Testis (tissue), 3 donors: ENCODE measurements around the gene SAE1. TPM values are rescaled to one million over a fixed set of nuclear protein-coding genes. Genes with fewer than 3 reads are reported as not detected.

Experiments used
- DNase-seq: peaks from one replicate; pipeline ENCODE4 v3.0.0-alpha.2; 2019
- H3K27ac ChIP-seq, 2 donors: fragments of 200-600 bp; sonication (generic); one replicate each; pipeline ENCODE4 v1.5.1; 2019
- H3K27me3 ChIP-seq: fragments of 200-600 bp; sonication (generic); one replicate; pipeline ENCODE4 v1.5.1; 2019
- H3K36me3 ChIP-seq: fragments of 200-600 bp; sonication (generic); one replicate; pipeline ENCODE4 v1.5.1; 2017; ENCODE audit warnings: low read depth; ENCODE audit errors: missing control alignments
- H3K4me1 ChIP-seq: fragments of 200-600 bp; sonication (generic); one replicate; pipeline ENCODE4 v1.5.1; 2019
- H3K4me3 ChIP-seq, 2 donors: fragments of 200-600 bp; sonication (generic); one replicate each; pipeline ENCODE4 v1.5.1; 2017 to 2019
- H3K9me3 ChIP-seq: fragments of 200-600 bp; sonication (generic); one replicate; pipeline ENCODE4 v1.5.1; 2017
- CTCF ChIP-seq, 3 experiments: fragments of 450-650 bp in 2 of 3; fragments of 200-600 bp in 1 of 3; sonication (generic) in 1 of 3; IDR thresholded peaks; one replicate each; pipeline ENCODE4 v1.5.1; 2016 to 2019; ENCODE audit warnings: antibody characterized with exemption in 3 of 3, mild to moderate bottlenecking in 2 of 3, moderate library complexity in 1 of 3
- POLR2A ChIP-seq: fragments of 450-650 bp; IDR thresholded peaks from one replicate; pipeline ENCODE4 v1.6.1; 2017; ENCODE audit warnings: antibody characterized with exemption, mild to moderate bottlenecking, moderate library complexity
- WGBS, 2 donors: methylation state at CpG; one replicate each; pipeline ENCODE4 v1.1.5; 2018; 5-methylcytosine and 5-hydroxymethylcytosine counted together
- intact Hi-C: fragments of 100-400 bp; cut with DNase I; formaldehyde crosslinking; loops from one replicate; pipeline ENCODE4 v1.15.1; 2023; ENCODE audit warnings: low total_unique reads
- polyA plus RNA-seq: library from polyadenylated mRNA; stranded (reverse); fragments of 350-450 nt; fragmentation: Illumina TruSeq; extraction: RNeasy Lipid Tissue Mini Kit (QIAGEN cat#74804); gene quantifications from one replicate; pipeline ENCODE4 v1.2.3, GENCODE V29; 2014; ENCODE audit warnings: low read depth, low replicate concordance; ENCODE audit not compliant: insufficient read depth
- total RNA-seq, 2 donors: library from RNA; depleted of rRNA; stranded (reverse); fragments of >200 nt; gene quantifications; one replicate each; pipeline ENCODE4 v1.2.3, GENCODE V29; 2016

Gene SAE1
- total and polyA plus RNA-seq, 3 donors from 2014 or later = 105 to 185 (median 124) TPM

- Histone ChIP-seq H3K36me3 (no peaks in the 10 kb centered on the region), H3K9me3 (no peaks in the 10 kb centered on the region), H3K27me3 (no peaks in the 10 kb centered on the region), H3K4me3 (no peak overlapping the region), H3K27ac (no peak overlapping the region), H3K4me1 (no peaks in the 10 kb centered on the region)
- no peak for DNase-seq
- intact Hi-C loops = no loop called here
- 27 to 42% methylated on average over 5 of the region's 5 CpGs for WGBS, 2 donors
- TF ChIP-seq POLR2A = no peak
- no peak for TF ChIP-seq CTCF (IDR thresholded peaks at IDR 0.05)
Observed at GRCh38 chr19:47176627-47177090, 46.0 kb downstream of the SAE1 start.

- DNase-seq = no peak
- Histone ChIP-seq H3K27ac (no peak overlapping the region), H3K9me3 (no peaks in the 10 kb centered on the region), H3K4me3 (no peak overlapping the region), H3K36me3 (no peaks in the 10 kb centered on the region), H3K27me3 (no peaks in the 10 kb centered on the region), H3K4me1 (no peaks in the 10 kb centered on the region)
- intact Hi-C loops = no loop called here
- TF ChIP-seq POLR2A = no peak
- 82 to 94% methylated on average over 4 of the region's 4 CpGs for WGBS, 2 donors
Observed at GRCh38 chr19:47179653-47180310, 49.1 kb downstream of the SAE1 start.

- intact Hi-C loops = no loop called here
- H3K9me3 ChIP-seq = no peaks in the 10 kb centered on the region
- WGBS, 2 donors = 52 to 58% methylated on average over 2 of the region's 2 CpGs
- no peak for DNase-seq
- no peak overlapping the region for H3K4me3 ChIP-seq
- H3K27me3 ChIP-seq = no peaks in the 10 kb centered on the region
- H3K36me3 ChIP-seq = no peaks in the 10 kb centered on the region
- H3K4me1 ChIP-seq = no peaks in the 10 kb centered on the region
- H3K27ac ChIP-seq = no peak overlapping the region
- no peak for TF ChIP-seq POLR2A
- no peak for TF ChIP-seq CTCF (IDR thresholded peaks at IDR 0.05)
Observed at GRCh38 chr19:47183601-47184000, 53.0 kb downstream of the SAE1 start.

- peaks cover 19% of the 10 kb centered on the region for H3K4me1 ChIP-seq
- H3K36me3 ChIP-seq = no peaks in the 10 kb centered on the region
- no peak for DNase-seq
- intact Hi-C loops = no loop called here
- no peaks in the 10 kb centered on the region for H3K9me3 ChIP-seq
- no peak overlapping the region for H3K4me3 ChIP-seq
- H3K27ac ChIP-seq = no peak overlapping the region
- TF ChIP-seq CTCF (IDR thresholded peaks at IDR 0.05) = no peak
- no peak for TF ChIP-seq POLR2A
- WGBS, 2 donors = 84 to 89% methylated on average over 17 of the region's 17 CpGs
- no peaks in the 10 kb centered on the region for H3K27me3 ChIP-seq
Observed at GRCh38 chr19:47186446-47187334, 56.1 kb downstream of the SAE1 start.

GRCh38 chr19:47187335-47187655 is 56.7 kb downstream of the SAE1 start:
- intact Hi-C loops = no loop called here
- Histone ChIP-seq H3K9me3 (no peaks in the 10 kb centered on the region), H3K4me3 (no peak overlapping the region), H3K27me3 (no peaks in the 10 kb centered on the region), H3K27ac (no peak overlapping the region), H3K36me3 (no peaks in the 10 kb centered on the region), H3K4me1 (peaks cover 19% of the 10 kb centered on the region)
- TF ChIP-seq POLR2A (no peak), CTCF (IDR thresholded peaks at IDR 0.05) (no peak)
- DNase-seq = no peak
- 79 to 87% methylated on average over 2 of the region's 2 CpGs for WGBS, 2 donors
